SK-N-SH (cell line): ENCODE measurements around the gene EXOC4. TPM values are rescaled to one million over a fixed set of nuclear protein-coding genes. Genes with fewer than 3 reads are reported as not detected.
A peak's percentile ranks its signal among the peaks of the same experiment; 100 is the strongest.

Source experiments
- CTCF ChIA-PET: fragments of 300-600, 350-600 bp; formaldehyde crosslinking; extraction: SDS; loops from one replicate; lab custom pipeline; 2021; lab: Yijun Ruan, JAX
- POLR2A ChIA-PET: fragments of 350-600 bp; sonication (Branson Sonifier 250); formaldehyde crosslinking; extraction: SDS; loops from one replicate; lab custom pipeline; 2020; ENCODE audit warnings: antibody characterized with exemption, inconsistent platforms; lab: Yijun Ruan, JAX
- DNase-seq: peaks from one replicate; pipeline ENCODE4 v3.0.0; 2012
- H2AFZ ChIP-seq: fragments of 200-600 bp; sonication (generic); 2 replicates; pipeline ENCODE4 v1.8.1; 2016; ENCODE audit warnings: antibody characterized with exemption, mild to moderate bottlenecking, low read depth
- H3F3A ChIP-seq: fragments of 200-600 bp; sonication (generic); replicated peaks from 2 replicates; pipeline ENCODE3; 2016; ENCODE audit warnings: antibody characterized with exemption, mild to moderate bottlenecking; ENCODE audit not compliant: insufficient read depth
- H3K27ac ChIP-seq, 2 experiments: fragments of 200-500 bp in 1 of 2; fragments of 200-600 bp in 1 of 2; sonication (Bioruptor generic) in 1 of 2; sonication (generic), shearing (Covaris generic) in 1 of 2; 2 replicates each; pipeline versions ENCODE4 v1.5.1 to v1.6.1; 2014 to 2016; ENCODE audit warnings: low read depth in 2 of 2, inconsistent platforms in 1 of 2, low read length in 1 of 2, mild to moderate bottlenecking in 1 of 2, mixed read lengths in 1 of 2
- H3K27me3 ChIP-seq: fragments of 200-600 bp; sonication (generic), shearing (Covaris generic); 2 replicates; pipeline ENCODE4 v1.6.1; 2016; ENCODE audit warnings: mixed run types; ENCODE audit not compliant: insufficient read depth
- H3K36me3 ChIP-seq, 2 experiments: fragments of 200-500 bp in 1 of 2; fragments of 200-600 bp in 1 of 2; sonication (Bioruptor generic) in 1 of 2; sonication (generic) in 1 of 2; replicated peaks in 1 of 2; 2 replicates each; pipeline versions ENCODE3 to v1.5.1; 2014 to 2016; ENCODE audit warnings: low read length in 1 of 2, mild to moderate bottlenecking in 1 of 2; ENCODE audit not compliant: insufficient read depth in 2 of 2, control insufficient read depth in 1 of 2
- H3K4me1 ChIP-seq, 2 experiments: fragments of 200-500 bp in 1 of 2; fragments of 200-600 bp in 1 of 2; sonication (Bioruptor generic) in 1 of 2; sonication (generic), shearing (Covaris generic) in 1 of 2; 2 replicates each; pipeline versions ENCODE4 v1.5.1 to v1.6.1; 2014 to 2016; ENCODE audit warnings: low read depth in 1 of 2, low read length in 1 of 2, mixed run types in 1 of 2; ENCODE audit not compliant: insufficient read depth in 2 of 2, control insufficient read depth in 1 of 2
- H3K4me2 ChIP-seq: fragments of 200-600 bp; sonication (generic), shearing (Covaris generic); 2 replicates; pipeline ENCODE4 v1.6.1; 2017; ENCODE audit warnings: mixed run types
- H3K4me3 ChIP-seq, 2 experiments: fragments of 200-500 bp in 1 of 2; fragments of 200-600 bp in 1 of 2; sonication (Bioruptor generic) in 1 of 2; sonication (generic), shearing (Covaris generic) in 1 of 2; 2 replicates each; pipeline versions ENCODE4 v1.5.1 to v1.8.1; 2014 to 2016; ENCODE audit warnings: low read depth in 2 of 2, inconsistent platforms in 1 of 2, low read length in 1 of 2, mild to moderate bottlenecking in 1 of 2, mixed read lengths in 1 of 2, moderate library complexity in 1 of 2
- H3K79me2 ChIP-seq: fragments of 200-600 bp; sonication (generic); 2 replicates; pipeline ENCODE4 v1.8.1; 2017; ENCODE audit warnings: mild to moderate bottlenecking; ENCODE audit not compliant: insufficient read depth
- H3K9ac ChIP-seq: fragments of 200-600 bp; sonication (generic); 2 replicates; pipeline ENCODE4 v1.6.1; 2017; ENCODE audit warnings: mixed run types
- H3K9me2 ChIP-seq: fragments of 200-600 bp; sonication (generic); 2 replicates; pipeline ENCODE4 v1.6.1; 2017; ENCODE audit warnings: mixed run types
- H3K9me3 ChIP-seq: fragments of 200-600 bp; sonication (generic); 2 replicates; pipeline ENCODE4 v1.6.1; 2017; ENCODE audit warnings: mixed run types, mild to moderate bottlenecking, moderate library complexity
- H4K20me1 ChIP-seq: fragments of 200-600 bp; sonication (generic); 2 replicates; pipeline ENCODE4 v1.6.1; 2017; ENCODE audit warnings: mild to moderate bottlenecking, mixed run types; ENCODE audit not compliant: insufficient read depth
- ELF1 ChIP-seq: IDR thresholded peaks from 2 replicates; pipeline ENCODE4 v1.4.0; 2012
- FOSL2 ChIP-seq: IDR thresholded peaks from 2 replicates; pipeline ENCODE4 v1.4.0; 2012; ENCODE audit warnings: low read depth, mild to moderate bottlenecking, moderate library complexity, borderline replicate concordance
- FOXJ3 ChIP-seq: sonication (generic); formaldehyde crosslinking; IDR thresholded peaks from 2 replicates; pipeline ENCODE4 v1.5.1; 2020; ENCODE audit warnings: mild to moderate bottlenecking, missing genetic modification reagents
- JUND ChIP-seq: IDR thresholded peaks from 2 replicates; pipeline ENCODE4 v1.4.0; 2012
- MXI1 ChIP-seq: IDR thresholded peaks from 2 replicates; pipeline ENCODE4 v1.6.1; 2012; ENCODE audit warnings: mild to moderate bottlenecking, low read depth, low read length, improper control_type of control experiment
- NFIC ChIP-seq: IDR thresholded peaks from 2 replicates; pipeline ENCODE4 v1.4.0; 2012; ENCODE audit warnings: borderline replicate concordance
- NRF1 ChIP-seq: IDR thresholded peaks from 2 replicates; pipeline ENCODE4 v1.6.1; 2012; ENCODE audit warnings: low read depth, mild to moderate bottlenecking, low read length
- RAD21 ChIP-seq: IDR thresholded peaks from 2 replicates; pipeline ENCODE4 v1.6.1; 2012; ENCODE audit warnings: mild to moderate bottlenecking, low read length
- SIN3A ChIP-seq: IDR thresholded peaks from 2 replicates; pipeline ENCODE4 v1.6.1; 2012; ENCODE audit warnings: low read depth, mild to moderate bottlenecking, low read length, moderate library complexity, borderline replicate concordance
- SMC3 ChIP-seq: IDR thresholded peaks from 2 replicates; pipeline ENCODE4 v1.6.1; 2012; ENCODE audit warnings: low read depth, low read length, improper control_type of control experiment
- TEAD4 ChIP-seq: IDR thresholded peaks from 2 replicates; pipeline ENCODE4 v1.4.0; 2012; ENCODE audit warnings: mild to moderate bottlenecking, borderline replicate concordance; ENCODE audit not compliant: insufficient read depth
- USF1 ChIP-seq: IDR thresholded peaks from 2 replicates; pipeline ENCODE4 v1.4.0; 2012; ENCODE audit warnings: low read depth, borderline replicate concordance
- YY1 ChIP-seq: IDR thresholded peaks from 2 replicates; pipeline ENCODE4 v1.4.0; 2012; ENCODE audit warnings: low read depth, mild to moderate bottlenecking
- WGBS: methylation state at CpG from one replicate; pipeline ENCODE4 v1.1.6; 2017; ENCODE audit warnings: low lambda C conversion rate; 5-methylcytosine and 5-hydroxymethylcytosine counted together
- polyA plus RNA-seq, 3 experiments: library from polyadenylated mRNA; depleted of rRNA; stranded (reverse); fragments of >200 nt; gene quantifications; 2 replicates each; pipeline ENCODE4 v1.2.3, GENCODE V29; 2012
- TF ChIP-seq, protein P1 (sequence below): IDR thresholded peaks from 2 replicates; pipeline ENCODE4 v1.4.0; 2012; ENCODE audit warnings: low read depth

The EXOC4 gene
- polyA plus RNA-seq, 1 of the 3 experiments (the other 2 are of a cell fraction): 37.3 TPM

DNA sequence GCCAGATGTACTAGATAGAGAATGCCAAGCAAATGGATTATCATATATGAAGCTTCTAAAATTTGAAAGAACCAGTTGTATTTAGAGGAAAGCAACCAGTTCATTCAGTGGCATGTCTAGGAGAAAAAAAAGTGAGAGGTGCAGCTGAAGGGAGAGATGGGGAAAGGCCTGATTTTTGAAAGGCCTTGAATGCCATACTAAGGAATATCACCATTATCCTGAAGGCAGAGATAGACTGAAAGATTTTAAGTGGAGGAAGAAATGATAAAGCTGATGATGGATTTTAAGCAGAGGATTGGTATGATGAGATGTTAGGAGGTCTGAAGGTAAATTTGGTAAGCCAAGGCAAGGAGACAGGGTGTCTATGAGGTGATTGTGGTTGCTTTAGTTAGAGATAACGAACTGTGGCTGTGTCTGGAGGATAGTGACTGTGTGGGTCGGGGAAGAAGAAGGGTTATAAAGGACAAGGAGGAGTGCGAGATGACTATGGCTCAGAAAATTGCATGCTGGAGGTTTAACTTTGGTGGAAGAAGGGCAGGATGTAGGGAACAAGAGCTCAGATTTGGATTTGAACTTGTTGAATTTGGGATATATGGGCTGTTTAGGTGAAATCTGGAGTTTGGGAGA, 330.8 kb downstream of the EXOC4 start:
- Histone ChIP-seq H4K20me1 (no peaks in the 10 kb centered on the region), H3F3A (peaks cover 5% of the 10 kb centered on the region), H3K9me3 (no peaks in the 10 kb centered on the region), H3K4me3 (no peak overlapping the region), H2AFZ (no peak overlapping the region), H3K4me2 (no peak overlapping the region)
- ChIA-PET POLR2A (no interaction called here), CTCF (no interaction called here)
- DNase-seq: no peak
- TF ChIP-seq USF1: no peak
- no peak for TF ChIP-seq YY1
- no peak for TF ChIP-seq FOXJ3 (CRISPR knock-in tag)
- TF ChIP-seq SMC3: no peak
- TF ChIP-seq, protein P1, sequence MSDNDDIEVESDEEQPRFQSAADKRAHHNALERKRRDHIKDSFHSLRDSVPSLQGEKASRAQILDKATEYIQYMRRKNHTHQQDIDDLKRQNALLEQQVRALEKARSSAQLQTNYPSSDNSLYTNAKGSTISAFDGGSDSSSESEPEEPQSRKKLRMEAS: no peak
- TF ChIP-seq TEAD4: no peak
- TF ChIP-seq, all 33 proteins: peak for 0
- 94% methylated on average over 3 of the region's 3 CpGs for WGBS
- Histone ChIP-seq H3K79me2 (no peaks in the 10 kb centered on the region), H3K9me2 (no peaks in the 10 kb centered on the region), H3K4me1 (peaks cover 3 to 14% of the 10 kb centered on the region in 2 experiments; a peak in 2 of 4 replicates), H3K27ac (peak overlapping the region in 1 of 2 experiments; percentile 32; a peak in 3 of 4 replicates), H3K27me3 (no peaks in the 10 kb centered on the region), H3K9ac (no peak overlapping the region), H3K36me3 (no peaks in the 10 kb centered on the region)

DNA sequence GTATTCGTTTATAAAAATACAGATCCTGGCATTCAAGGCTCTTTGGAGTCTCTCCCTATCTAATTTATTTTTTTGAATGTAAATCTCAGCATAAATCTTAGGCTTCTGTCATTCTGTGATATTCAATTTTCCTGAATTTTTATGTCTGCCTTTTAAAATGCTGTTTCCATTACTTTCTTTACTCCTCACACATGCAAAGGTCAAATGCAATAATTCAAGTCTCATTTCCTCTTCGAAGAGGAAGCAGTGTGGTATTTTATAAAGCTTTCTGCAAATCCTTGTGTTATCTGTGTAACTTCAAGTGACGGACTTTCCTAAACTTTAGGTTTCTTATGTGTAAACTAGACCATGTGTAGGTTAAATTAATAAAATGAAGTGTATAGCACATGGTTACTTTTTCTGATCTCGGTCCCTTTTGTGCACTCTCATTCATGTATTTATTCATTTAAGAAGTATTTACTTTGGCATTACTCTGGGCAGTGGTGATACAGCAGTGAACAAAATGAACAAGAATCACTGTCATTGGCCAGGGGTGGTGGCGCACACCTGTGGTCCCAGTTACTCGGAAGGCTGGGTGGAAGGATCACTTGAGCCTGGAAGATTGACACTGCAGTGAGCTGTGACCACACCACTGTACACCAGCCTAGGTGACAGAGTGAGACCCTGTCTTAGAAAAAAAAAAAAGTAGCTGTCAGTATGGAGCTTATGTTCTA, 332.2 kb downstream of the EXOC4 start:
- H3K27me3 ChIP-seq: no peaks in the 10 kb centered on the region
- no peak overlapping the region for H2AFZ ChIP-seq
- no peaks in the 10 kb centered on the region for H4K20me1 ChIP-seq
- ChIA-PET CTCF (interaction anchor here (1.0 to 1.8 kb wide), 2 partner anchors 8 to 431 kb away, joined by 3 to 4 read pairs; no protein-coding TSS in a partner anchor), POLR2A (no interaction called here)
- H3F3A ChIP-seq: peaks cover 5% of the 10 kb centered on the region
- no peaks in the 10 kb centered on the region for H3K36me3 ChIP-seq
- no peaks in the 10 kb centered on the region for H3K79me2 ChIP-seq
- no peak for DNase-seq
- TF ChIP-seq SIN3A: no peak
- TF ChIP-seq YY1: no peak
- TF ChIP-seq, protein P1: no peak
- TF ChIP-seq NFIC: no peak
- TF ChIP-seq FOSL2: no peak
- no peak for TF ChIP-seq MXI1
- no peak for TF ChIP-seq ELF1
- TF ChIP-seq NRF1: no peak
- TF ChIP-seq JUND: no peak
- TF ChIP-seq SMC3: no peak
- no peak for TF ChIP-seq RAD21
- no peak for TF ChIP-seq TEAD4
- no peak for TF ChIP-seq FOXJ3 (CRISPR knock-in tag)
- no peaks in the 10 kb centered on the region for H3K9me2 ChIP-seq
- H3K9ac ChIP-seq: no peak overlapping the region
- H3K4me3 ChIP-seq: no peak overlapping the region
- no peak overlapping the region for H3K4me2 ChIP-seq
- H3K27ac ChIP-seq: no peak overlapping the region
- peaks cover 3 to 14% of the 10 kb centered on the region in 2 experiments; a peak in 2 of 4 replicates for H3K4me1 ChIP-seq
- 89% methylated on average over 6 of the region's 6 CpGs for WGBS
- no peaks in the 10 kb centered on the region for H3K9me3 ChIP-seq
